Neural progenitor cell (in vitro differentiated cells): Measurements from ENCODE around the gene PTCH1.

Source experiments
- CTCF ChIP-seq: fragments of 200-600 bp; sonication (generic); IDR thresholded peaks from 2 replicates; pipeline ENCODE4 v1.5.1; 2017; ENCODE audit warnings: antibody characterized with exemption, mild to moderate bottlenecking
- EZH2 ChIP-seq: fragments of 200-600 bp; sonication (generic); IDR thresholded peaks from 2 replicates; pipeline ENCODE4 v1.6.1; 2017; ENCODE audit warnings: antibody characterized with exemption, mild to moderate bottlenecking, moderate library complexity
- EZH2phosphoT487 ChIP-seq: fragments of 200-600 bp; sonication (generic); IDR thresholded peaks from 2 replicates; pipeline ENCODE4 v1.6.1; 2017; ENCODE audit warnings: antibody characterized with exemption

- no peak for TF ChIP-seq CTCF
- no peak for TF ChIP-seq EZH2
- TF ChIP-seq EZH2phosphoT487: no peak
Measured at GRCh38 chr9:95494022-95494415, 22.8 kb downstream of the PTCH1 start.
